HG02588 (cell line): ENCODE data around the gene ZSCAN25.
"Not testable (repeated sequence)": the region's sequence is repeated elsewhere in the genome, so short reads cannot be mapped to it uniquely, and the experiment has no call there.

Experiments used
- ATAC-seq: cut with Tn5 transposase; IDR thresholded peaks from one replicate; pipeline ENCODE4 v1.9.1; 2021; ENCODE audit warnings: mild to moderate bottlenecking, moderate library complexity; ENCODE audit not compliant: unreplicated experiment

ZSCAN25 gene

GRCh38 chr7:99616359-99617191, at the start of gene ZSCAN25:
ZSCAN25 (plus strand) TSS chr7:99616946; CDS start chr7:99619607, 2,661 bp downstream.
- ATAC-seq, result peak; percentile 94

- not testable (repeated sequence) for ATAC-seq
These were observed 48.0 kb upstream of the ZSCAN25 start for GRCh38 chr7:99568770-99569169.

GRCh38 chr7:99571768-99572167, 45.0 kb upstream of the ZSCAN25 start:
- ATAC-seq, result no peak

- no peak for ATAC-seq
These were observed 43.5 kb upstream of the ZSCAN25 start for GRCh38 chr7:99573257-99573656.

- no peak for ATAC-seq
These were observed 40.5 kb upstream of the ZSCAN25 start for GRCh38 chr7:99576251-99576650.

GRCh38 chr7:99579281-99579955, 37.3 kb upstream of the ZSCAN25 start:
- no peak for ATAC-seq

- ATAC-seq, result no peak
These were observed 36.6 kb upstream of the ZSCAN25 start for GRCh38 chr7:99579956-99580777.

- ATAC-seq, result not testable (repeated sequence)
These were observed 35.9 kb upstream of the ZSCAN25 start for GRCh38 chr7:99580778-99581332.

- ATAC-seq, result no peak
These were observed 27.9 kb upstream of the ZSCAN25 start for GRCh38 chr7:99588868-99589267.

GRCh38 chr7:99594948-99595745, 21.6 kb upstream of the ZSCAN25 start:
- ATAC-seq, result no peak

- no peak for ATAC-seq
These were observed 20.3 kb upstream of the ZSCAN25 start for GRCh38 chr7:99596408-99596955.

- ATAC-seq, result no peak
These were observed 18.8 kb upstream of the ZSCAN25 start, which contains the start of gene TMEM225B for GRCh38 chr7:99597762-99598501. TMEM225B (plus strand) TSS chr7:99598267; CDS start chr7:99604389, 6,122 bp downstream.

- ATAC-seq, result no peak
These were observed 16.9 kb upstream of the ZSCAN25 start for GRCh38 chr7:99599836-99600235.

GRCh38 chr7:99601656-99602310, 15.0 kb upstream of the ZSCAN25 start:
- ATAC-seq, result no peak

- ATAC-seq, result no peak
These were observed 11.2 kb upstream of the ZSCAN25 start for GRCh38 chr7:99605527-99605926.

GRCh38 chr7:99606531-99606930, 10.2 kb upstream of the ZSCAN25 start:
- no peak for ATAC-seq

- no peak for ATAC-seq
These were observed 9.2 kb upstream of the ZSCAN25 start for GRCh38 chr7:99607548-99607947.

GRCh38 chr7:99614495-99614894, 2.3 kb upstream of the ZSCAN25 start:
- no peak for ATAC-seq

- no peak for ATAC-seq
These were observed 772 bp upstream of the ZSCAN25 start for GRCh38 chr7:99615989-99616358.
